ENCODE measurements around the gene ZNF132.

The ZNF132 gene

DNA sequence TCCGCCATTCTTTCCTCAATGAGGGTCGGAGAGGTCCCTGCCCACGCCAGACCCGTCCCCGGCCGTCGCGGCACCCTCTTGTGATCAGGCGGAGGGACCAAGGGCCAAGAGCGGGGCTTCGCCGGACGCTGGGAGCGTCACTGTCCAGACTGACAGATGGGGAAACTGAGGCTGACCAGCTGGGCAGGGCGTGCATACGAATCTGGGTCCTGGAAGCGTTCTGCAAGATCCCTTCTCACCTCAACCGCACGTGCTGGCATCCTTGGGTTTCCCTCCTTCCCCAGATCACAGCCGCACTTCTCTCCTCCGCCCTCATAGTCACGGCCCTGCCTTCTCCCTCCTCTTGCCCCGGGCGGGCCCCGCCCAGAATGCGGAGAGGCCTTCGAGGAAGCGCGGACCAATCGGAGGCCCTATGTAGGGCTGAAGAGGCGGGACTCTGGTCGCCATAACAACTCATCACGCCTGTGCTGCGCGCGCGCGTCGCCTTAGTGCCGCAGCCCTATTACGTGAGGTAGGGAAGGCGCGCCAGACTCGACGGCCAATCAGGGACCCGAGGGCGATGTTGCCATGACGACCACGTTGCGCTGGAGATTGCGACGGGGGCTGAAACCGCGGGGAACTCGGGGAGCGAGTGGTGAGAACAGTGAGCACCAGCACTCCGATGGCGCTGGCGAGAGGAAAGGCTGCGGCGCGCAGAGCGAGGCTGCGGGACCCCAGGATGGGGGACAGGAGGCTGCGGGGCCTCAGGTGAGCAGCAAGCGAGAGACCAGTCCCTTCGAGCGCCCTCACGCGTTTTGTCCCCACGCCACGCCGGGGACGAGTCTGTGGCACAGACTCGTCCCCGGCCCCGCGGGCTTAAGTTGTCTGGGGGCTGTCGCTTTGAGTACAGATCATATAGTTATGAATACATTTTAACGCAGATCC, 38.8 kb downstream of the ZNF132 start (continued):
- TF ChIP-seq ZSCAN5A (tag by site-specific recombination; IDR thresholded peaks at IDR 0.05) = no peak
- no peak for TF ChIP-seq ZNF362 (tag by site-specific recombination; IDR thresholded peaks at IDR 0.05)
- no peak for TF ChIP-seq ZNF2 (tag by site-specific recombination; IDR thresholded peaks at IDR 0.05)
- TF ChIP-seq YY1 (tag by site-specific recombination; IDR thresholded peaks at IDR 0.05) = peak; percentile 43; the same call in 1 of the 2 replicates
- no peak for TF ChIP-seq ZNF184 (tag by site-specific recombination; IDR thresholded peaks at IDR 0.05)
- TF ChIP-seq, protein P1, sequence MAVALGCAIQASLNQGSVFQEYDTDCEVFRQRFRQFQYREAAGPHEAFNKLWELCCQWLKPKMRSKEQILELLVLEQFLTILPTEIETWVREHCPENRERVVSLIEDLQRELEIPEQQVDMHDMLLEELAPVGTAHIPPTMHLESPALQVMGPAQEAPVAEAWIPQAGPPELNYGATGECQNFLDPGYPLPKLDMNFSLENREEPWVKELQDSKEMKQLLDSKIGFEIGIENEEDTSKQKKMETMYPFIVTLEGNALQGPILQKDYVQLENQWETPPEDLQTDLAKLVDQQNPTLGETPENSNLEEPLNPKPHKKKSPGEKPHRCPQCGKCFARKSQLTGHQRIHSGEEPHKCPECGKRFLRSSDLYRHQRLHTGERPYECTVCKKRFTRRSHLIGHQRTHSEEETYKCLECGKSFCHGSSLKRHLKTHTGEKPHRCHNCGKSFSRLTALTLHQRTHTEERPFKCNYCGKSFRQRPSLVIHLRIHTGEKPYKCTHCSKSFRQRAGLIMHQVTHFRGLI (tag by site-specific recombination; IDR thresholded peaks at IDR 0.05) = no peak
- no peak for TF ChIP-seq ZNF488 (tag by site-specific recombination; IDR thresholded peaks at IDR 0.05)
- TF ChIP-seq SCRT1 (tag by site-specific recombination; IDR thresholded peaks at IDR 0.05; ENCODE audit: borderline replicate concordance) = no peak
- no peak for TF ChIP-seq IKZF3 (tag by site-specific recombination; IDR thresholded peaks at IDR 0.05)
- no peak for TF ChIP-seq ZNF266 (tag by site-specific recombination; IDR thresholded peaks at IDR 0.05; ENCODE audit: low read depth)
- no peak for TF ChIP-seq ZBTB1 (tag by site-specific recombination; IDR thresholded peaks at IDR 0.05)
- TF ChIP-seq ZNF174 (tag by site-specific recombination; IDR thresholded peaks at IDR 0.05) = no peak
- TF ChIP-seq BCL6B (tag by site-specific recombination; IDR thresholded peaks at IDR 0.05) = no peak
- no peak for TF ChIP-seq SETDB1 (IDR thresholded peaks at IDR 0.05; ENCODE audit: insufficient read length, low read length)
- no peak for TF ChIP-seq ZNF561 (tag by site-specific recombination; IDR thresholded peaks at IDR 0.05; ENCODE audit: borderline replicate concordance)
- TF ChIP-seq, protein P2, sequence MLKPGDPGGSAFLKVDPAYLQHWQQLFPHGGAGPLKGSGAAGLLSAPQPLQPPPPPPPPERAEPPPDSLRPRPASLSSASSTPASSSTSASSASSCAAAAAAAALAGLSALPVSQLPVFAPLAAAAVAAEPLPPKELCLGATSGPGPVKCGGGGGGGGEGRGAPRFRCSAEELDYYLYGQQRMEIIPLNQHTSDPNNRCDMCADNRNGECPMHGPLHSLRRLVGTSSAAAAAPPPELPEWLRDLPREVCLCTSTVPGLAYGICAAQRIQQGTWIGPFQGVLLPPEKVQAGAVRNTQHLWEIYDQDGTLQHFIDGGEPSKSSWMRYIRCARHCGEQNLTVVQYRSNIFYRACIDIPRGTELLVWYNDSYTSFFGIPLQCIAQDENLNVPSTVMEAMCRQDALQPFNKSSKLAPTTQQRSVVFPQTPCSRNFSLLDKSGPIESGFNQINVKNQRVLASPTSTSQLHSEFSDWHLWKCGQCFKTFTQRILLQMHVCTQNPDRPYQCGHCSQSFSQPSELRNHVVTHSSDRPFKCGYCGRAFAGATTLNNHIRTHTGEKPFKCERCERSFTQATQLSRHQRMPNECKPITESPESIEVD (tag by site-specific recombination; IDR thresholded peaks at IDR 0.05) = no peak
- no peak for TF ChIP-seq ZNF404 (tag by site-specific recombination; IDR thresholded peaks at IDR 0.05)
- no peak for TF ChIP-seq OSR2 (tag by site-specific recombination; IDR thresholded peaks at IDR 0.05)
- TF ChIP-seq ZNF747 (tag by site-specific recombination; IDR thresholded peaks at IDR 0.05) = no peak
- peak; percentile 34; the same call in 1 of the 2 replicates for TF ChIP-seq ZXDB (tag by site-specific recombination; IDR thresholded peaks at IDR 0.05)
- TF ChIP-seq GLI2 (tag by site-specific recombination; IDR thresholded peaks at IDR 0.05; ENCODE audit: borderline replicate concordance, low read depth) = no peak
- TF ChIP-seq ZFP37 (tag by site-specific recombination; IDR thresholded peaks at IDR 0.05) = no peak
- no peak for TF ChIP-seq ZNF621 (tag by site-specific recombination; IDR thresholded peaks at IDR 0.05)
- TF ChIP-seq, protein P3, sequence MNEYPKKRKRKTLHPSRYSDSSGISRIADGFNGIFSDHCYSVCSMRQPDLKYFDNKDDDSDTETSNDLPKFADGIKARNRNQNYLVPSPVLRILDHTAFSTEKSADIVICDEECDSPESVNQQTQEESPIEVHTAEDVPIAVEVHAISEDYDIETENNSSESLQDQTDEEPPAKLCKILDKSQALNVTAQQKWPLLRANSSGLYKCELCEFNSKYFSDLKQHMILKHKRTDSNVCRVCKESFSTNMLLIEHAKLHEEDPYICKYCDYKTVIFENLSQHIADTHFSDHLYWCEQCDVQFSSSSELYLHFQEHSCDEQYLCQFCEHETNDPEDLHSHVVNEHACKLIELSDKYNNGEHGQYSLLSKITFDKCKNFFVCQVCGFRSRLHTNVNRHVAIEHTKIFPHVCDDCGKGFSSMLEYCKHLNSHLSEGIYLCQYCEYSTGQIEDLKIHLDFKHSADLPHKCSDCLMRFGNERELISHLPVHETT (tag by site-specific recombination; IDR thresholded peaks at IDR 0.05) = no peak
- no peak for TF ChIP-seq ZNF837 (tag by site-specific recombination; IDR thresholded peaks at IDR 0.05)
- peak; percentile 93 for TF ChIP-seq PBX3 (CRISPR knock-in tag; IDR thresholded peaks at IDR 0.05)
- TF ChIP-seq ZNF433 (tag by site-specific recombination; IDR thresholded peaks at IDR 0.05; ENCODE audit: low read depth) = no peak
- peak; percentile 73 for TF ChIP-seq ZSCAN30 (tag by site-specific recombination; IDR thresholded peaks at IDR 0.05)
- 0 out of 2 replicates have a peak, but pooled peaks have one; percentile 37 for TF ChIP-seq ZNF660 (tag by site-specific recombination; IDR thresholded peaks at IDR 0.05)
